Osteocyte (in vitro differentiated cells): ENCODE results near the gene TTC3. TPM values are rescaled to one million over a fixed set of nuclear protein-coding genes. Genes with fewer than 3 reads are reported as not detected.
A peak's percentile ranks its signal among the peaks of the same experiment; 100 is the strongest.

Experiments
- DNase-seq: peaks from one replicate; pipeline ENCODE4 v3.0.0; 2021; ENCODE audit warnings: mixed read lengths; ENCODE audit not compliant: unreplicated experiment; ENCODE audit errors: extremely low spot score
- H3K27ac Mint-ChIP-seq: one replicate; pipeline ENCODE4 v1.8.0; 2021; ENCODE audit warnings: mild to moderate bottlenecking, mixed read lengths; ENCODE audit not compliant: unreplicated experiment
- H3K27me3 Mint-ChIP-seq: one replicate; pipeline ENCODE4 v1.8.0; 2021; ENCODE audit warnings: mixed read lengths; ENCODE audit not compliant: unreplicated experiment
- H3K36me3 Mint-ChIP-seq: one replicate; pipeline ENCODE4 v1.8.0; 2021; ENCODE audit warnings: mixed read lengths; ENCODE audit not compliant: unreplicated experiment
- H3K4me1 Mint-ChIP-seq: one replicate; pipeline ENCODE4 v1.8.0; 2021; ENCODE audit warnings: mixed read lengths; ENCODE audit not compliant: unreplicated experiment
- H3K4me3 Mint-ChIP-seq: one replicate; pipeline ENCODE4 v1.8.0; 2021; ENCODE audit warnings: mild to moderate bottlenecking, moderate library complexity, mixed read lengths; ENCODE audit not compliant: unreplicated experiment
- H3K9me3 Mint-ChIP-seq: one replicate; pipeline ENCODE4 v1.8.0; 2021; ENCODE audit warnings: mixed read lengths; ENCODE audit not compliant: unreplicated experiment
- CTCF ChIP-seq: fragments of 200-600 bp; sonication (generic); IDR thresholded peaks from 2 replicates; pipeline ENCODE4 v1.5.0; 2021; ENCODE audit warnings: antibody characterized with exemption, mild to moderate bottlenecking, moderate library complexity
- total RNA-seq: library from RNA; stranded (reverse); gene quantifications from 2 replicates; pipeline ENCODE4 v1.2.1, GENCODE V29; 2021

TTC3 gene
- total RNA-seq, 1 donor from 2014 or later = 252 TPM

DNA sequence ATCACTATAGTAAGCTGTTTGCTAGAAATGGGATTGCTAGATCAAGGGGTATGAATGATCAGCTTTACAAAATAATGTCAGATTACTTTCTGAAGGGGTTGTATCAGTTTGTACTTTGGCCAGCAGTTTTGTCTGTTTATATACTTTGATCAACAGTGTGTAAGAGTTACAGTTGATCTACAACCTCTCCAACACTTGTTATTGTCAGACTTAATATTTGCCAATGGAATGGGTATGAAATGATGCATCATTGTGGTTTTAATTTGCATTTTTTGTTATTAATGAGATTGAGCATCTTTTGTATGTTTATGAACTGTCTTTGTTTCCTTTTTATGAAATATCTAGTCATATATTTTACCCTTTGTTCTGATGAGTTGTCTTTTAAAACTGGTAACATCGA lies 4.3 kb downstream of the TTC3 start:
- no peak overlapping the region for H3K4me3 Mint-ChIP-seq
- TF ChIP-seq CTCF = no peak
- H3K4me1 Mint-ChIP-seq = peaks cover 26% of the 10 kb centered on the region
- H3K9me3 Mint-ChIP-seq = peaks cover 21% of the 10 kb centered on the region
- H3K36me3 Mint-ChIP-seq = peaks cover 6% of the 10 kb centered on the region
- H3K27me3 Mint-ChIP-seq = no peaks in the 10 kb centered on the region
- H3K27ac Mint-ChIP-seq = peak overlapping the region; percentile 1
- DNase-seq = no peak

DNA sequence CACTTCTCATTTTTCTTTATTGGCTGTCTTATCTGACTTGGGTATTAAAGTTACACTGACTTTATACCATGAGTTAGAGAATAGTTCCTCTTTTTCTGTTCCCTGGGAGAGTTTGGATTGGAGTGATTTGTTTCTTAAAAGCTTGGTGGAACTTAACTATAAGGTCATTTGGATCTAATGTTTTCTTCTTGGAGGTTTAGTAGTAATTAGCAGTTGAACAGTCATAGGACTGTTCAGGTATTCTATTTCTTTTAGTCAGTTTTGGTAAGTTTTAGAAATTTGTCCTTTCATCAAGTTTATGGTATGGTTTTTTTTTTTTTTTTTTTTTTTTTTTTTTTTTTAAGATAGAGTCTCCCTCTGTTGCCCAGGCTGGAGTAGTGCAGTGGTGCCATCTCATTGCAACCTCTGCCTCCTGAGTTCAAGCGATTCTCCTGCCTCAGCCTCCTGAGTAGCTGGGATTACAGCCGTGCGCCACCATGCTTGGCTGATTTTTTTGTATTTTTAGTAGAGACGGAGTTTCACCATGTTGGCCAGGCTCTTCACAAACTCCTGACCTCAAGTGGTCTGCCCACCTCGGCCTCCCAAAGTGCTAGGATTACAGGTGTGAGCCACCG lies 6.3 kb downstream of the TTC3 start:
- peaks cover 9% of the 10 kb centered on the region for H3K36me3 Mint-ChIP-seq
- H3K9me3 Mint-ChIP-seq = peaks cover 21% of the 10 kb centered on the region
- H3K4me3 Mint-ChIP-seq = no peak overlapping the region
- TF ChIP-seq CTCF = no peak
- no peak for DNase-seq
- peaks cover 34% of the 10 kb centered on the region for H3K4me1 Mint-ChIP-seq
- no peaks in the 10 kb centered on the region for H3K27me3 Mint-ChIP-seq
- no peak overlapping the region for H3K27ac Mint-ChIP-seq

- Mint-ChIP-seq H3K4me1 (peaks cover 19% of the 10 kb centered on the region), H3K9me3 (peaks cover 21% of the 10 kb centered on the region), H3K36me3 (peaks cover 7% of the 10 kb centered on the region), H3K27me3 (no peaks in the 10 kb centered on the region), H3K27ac (no peak overlapping the region), H3K4me3 (no peak overlapping the region)
- no peak for DNase-seq
- TF ChIP-seq CTCF = no peak
Measured at GRCh38 chr21:37082375-37082774, 9.3 kb downstream of the TTC3 start.

GRCh38 chr21:37082856-37083528 lies 9.9 kb downstream of the TTC3 start:
- Mint-ChIP-seq H3K36me3 (peaks cover 7% of the 10 kb centered on the region), H3K27ac (no peak overlapping the region), H3K4me1 (peaks cover 13% of the 10 kb centered on the region), H3K4me3 (no peak overlapping the region), H3K9me3 (peaks cover 21% of the 10 kb centered on the region), H3K27me3 (no peaks in the 10 kb centered on the region)
- DNase-seq = no peak
- no peak for TF ChIP-seq CTCF

- no peak for TF ChIP-seq CTCF
- H3K4me1 Mint-ChIP-seq = peaks cover 11% of the 10 kb centered on the region
- H3K27ac Mint-ChIP-seq = no peak overlapping the region
- no peak overlapping the region for H3K4me3 Mint-ChIP-seq
- no peaks in the 10 kb centered on the region for H3K27me3 Mint-ChIP-seq
- no peak for DNase-seq
- H3K9me3 Mint-ChIP-seq = peaks cover under 1% of the 10 kb centered on the region
- H3K36me3 Mint-ChIP-seq = peaks cover 10% of the 10 kb centered on the region
Measured at GRCh38 chr21:37085726-37086125, 12.7 kb downstream of the TTC3 start.
